SK-N-MC (cell line): ENCODE measurements around the gene PCSK5.

Source experiments
- DNase-seq: peaks from one replicate; pipeline ENCODE4 v3.0.0-alpha.2; 2011; ENCODE audit warnings: low read depth, low spot score
- H3K27ac ChIP-seq: fragments of 200-600 bp; sonication (generic); 2 replicates; pipeline ENCODE4 v1.5.1; 2016; ENCODE audit warnings: mixed run types
- H3K36me3 ChIP-seq: fragments of 200-600 bp; sonication (generic); 2 replicates; pipeline ENCODE4 v1.6.1; 2017; ENCODE audit warnings: antibody characterized with exemption, low read length, mixed read lengths; ENCODE audit not compliant: insufficient read depth
- H3K4me3 ChIP-seq: fragments of 200-600 bp; sonication (generic); 2 replicates; pipeline ENCODE4 v1.5.1; 2016
- H3K9ac ChIP-seq: fragments of 200-600 bp; sonication (generic); 2 replicates; pipeline ENCODE4 v1.8.0; 2017; ENCODE audit warnings: mixed run types, mixed read lengths; ENCODE audit not compliant: insufficient read length
- H3K9me3 ChIP-seq: fragments of 200-600 bp; sonication (generic); 2 replicates; pipeline ENCODE4 v1.6.1; 2017; ENCODE audit warnings: low read depth, mild to moderate bottlenecking, antibody characterized with exemption, low read length, moderate library complexity, mixed read lengths
- EZH2 ChIP-seq: fragments of 200-600 bp; sonication (generic); IDR thresholded peaks from one replicate; pipeline ENCODE4 v1.6.1; 2017; ENCODE audit warnings: antibody characterized with exemption
- FOXP2 ChIP-seq: optimal IDR thresholded peaks from 2 replicates; pipeline ENCODE3; 2011; ENCODE audit warnings: mild to moderate bottlenecking, moderate library complexity; ENCODE audit not compliant: insufficient read depth; ENCODE audit errors: extremely low read length, control extremely low read depth
- POLR2AphosphoS5 ChIP-seq: IDR thresholded peaks from 2 replicates; pipeline ENCODE4 v1.6.1; 2012; ENCODE audit warnings: mild to moderate bottlenecking, low read depth, low read length, borderline replicate concordance

The PCSK5 gene

DNA sequence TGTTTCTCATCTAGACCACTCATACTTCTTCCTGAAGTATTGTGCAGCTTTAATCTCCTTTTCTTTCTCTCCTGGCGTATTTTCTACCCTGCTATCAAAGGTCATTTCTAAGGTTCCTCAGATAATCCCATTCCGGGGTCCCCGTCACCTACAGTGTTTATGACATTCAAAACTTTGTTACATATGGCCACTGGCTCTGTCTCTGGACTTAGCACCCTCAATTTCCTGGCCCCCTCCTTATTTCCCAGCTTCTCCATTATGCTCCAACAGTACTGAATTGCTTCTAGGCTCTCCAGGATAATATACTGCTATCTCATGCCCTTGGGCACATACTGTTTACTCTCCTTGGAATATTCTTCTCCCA lies 472.5 kb downstream of the PCSK5 start:
- DNase-seq, result no peak
- H3K27ac ChIP-seq, result no peak overlapping the region

DNA sequence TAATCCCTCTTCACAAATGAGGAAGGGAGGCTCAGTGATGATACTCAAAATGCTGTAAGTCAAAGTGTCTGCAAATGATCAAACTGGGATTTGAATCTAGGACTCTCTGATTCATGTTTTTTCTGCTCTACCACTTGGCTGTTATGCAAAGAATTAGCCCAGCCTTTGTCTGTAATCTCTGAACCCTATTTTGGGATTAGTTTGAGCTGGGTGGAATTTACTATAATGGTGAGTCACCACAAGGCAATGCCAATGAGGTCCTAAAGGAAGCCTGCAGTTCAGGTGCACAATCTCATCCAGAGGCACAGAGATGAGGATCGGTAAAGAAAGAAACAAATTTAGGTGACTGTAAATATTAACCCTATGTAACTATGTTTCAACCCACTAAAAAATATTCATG lies 474.6 kb downstream of the PCSK5 start:
- H3K36me3 ChIP-seq, result no peaks in the 10 kb centered on the region
- no peak overlapping the region for H3K4me3 ChIP-seq
- no peaks in the 10 kb centered on the region for H3K9me3 ChIP-seq
- no peak overlapping the region for H3K27ac ChIP-seq
- no peak for DNase-seq
- H3K9ac ChIP-seq, result no peak overlapping the region
- TF ChIP-seq POLR2AphosphoS5 (no peak), EZH2 (no peak), FOXP2 (no peak)

More for the DNA sequence above, 472.5 kb downstream of the PCSK5 start:
- H3K4me3 ChIP-seq, result no peak overlapping the region
- no peak for TF ChIP-seq POLR2AphosphoS5
- TF ChIP-seq EZH2, result no peak
- no peak for TF ChIP-seq FOXP2
- no peaks in the 10 kb centered on the region for H3K36me3 ChIP-seq
- no peaks in the 10 kb centered on the region for H3K9me3 ChIP-seq
- H3K9ac ChIP-seq, result no peak overlapping the region

DNA sequence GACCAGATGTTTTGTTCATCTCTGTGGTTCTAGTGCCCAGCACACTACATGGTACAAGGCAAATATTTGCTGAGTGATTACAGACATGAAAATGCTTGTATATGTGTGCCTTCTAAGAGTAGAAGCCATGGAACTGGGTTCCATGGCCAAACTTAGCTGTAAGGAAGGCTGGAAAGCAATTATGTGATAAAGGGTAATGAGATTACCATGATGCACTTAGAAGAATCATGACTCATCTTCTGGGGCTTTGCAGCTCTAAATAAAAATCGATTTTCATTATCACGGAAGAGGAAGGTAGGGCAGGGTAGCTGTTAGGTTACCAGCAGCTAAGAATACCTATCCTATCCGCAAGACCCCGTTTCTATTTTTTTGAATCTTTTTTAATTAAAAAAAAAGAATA lies 475.8 kb downstream of the PCSK5 start:
- DNase-seq, result no peak
- H3K9ac ChIP-seq, result no peak overlapping the region
- no peaks in the 10 kb centered on the region for H3K9me3 ChIP-seq
- H3K4me3 ChIP-seq, result no peak overlapping the region
- no peaks in the 10 kb centered on the region for H3K36me3 ChIP-seq
- H3K27ac ChIP-seq, result no peak overlapping the region
- TF ChIP-seq POLR2AphosphoS5 (no peak), EZH2 (no peak), FOXP2 (no peak)

DNA sequence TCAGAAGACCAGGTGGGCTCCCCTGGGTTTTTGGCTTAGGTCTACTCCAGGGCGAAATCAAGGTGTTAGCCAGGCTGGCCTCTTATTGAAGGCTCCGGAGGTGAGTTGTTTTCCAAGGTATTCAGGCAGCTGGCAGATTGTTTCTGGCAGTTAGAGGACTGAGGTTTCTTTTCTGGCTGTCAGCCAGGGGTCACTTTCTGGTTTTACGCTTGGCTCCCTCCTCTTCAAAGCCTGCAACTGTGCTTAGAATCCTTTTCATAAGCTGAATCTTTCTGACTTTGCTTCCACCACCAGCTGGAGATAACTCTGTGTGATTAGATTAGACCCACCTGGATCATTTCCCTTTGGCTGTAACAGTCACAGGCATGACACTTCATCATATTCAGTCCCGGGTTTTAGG lies 479.1 kb downstream of the PCSK5 start:
- H3K9me3 ChIP-seq, result no peaks in the 10 kb centered on the region
- H3K4me3 ChIP-seq, result no peak overlapping the region
- H3K27ac ChIP-seq, result no peak overlapping the region
- no peak for TF ChIP-seq EZH2
- no peak for TF ChIP-seq FOXP2
- TF ChIP-seq POLR2AphosphoS5, result no peak
- DNase-seq, result no peak
- no peak overlapping the region for H3K9ac ChIP-seq
- H3K36me3 ChIP-seq, result no peaks in the 10 kb centered on the region

DNA sequence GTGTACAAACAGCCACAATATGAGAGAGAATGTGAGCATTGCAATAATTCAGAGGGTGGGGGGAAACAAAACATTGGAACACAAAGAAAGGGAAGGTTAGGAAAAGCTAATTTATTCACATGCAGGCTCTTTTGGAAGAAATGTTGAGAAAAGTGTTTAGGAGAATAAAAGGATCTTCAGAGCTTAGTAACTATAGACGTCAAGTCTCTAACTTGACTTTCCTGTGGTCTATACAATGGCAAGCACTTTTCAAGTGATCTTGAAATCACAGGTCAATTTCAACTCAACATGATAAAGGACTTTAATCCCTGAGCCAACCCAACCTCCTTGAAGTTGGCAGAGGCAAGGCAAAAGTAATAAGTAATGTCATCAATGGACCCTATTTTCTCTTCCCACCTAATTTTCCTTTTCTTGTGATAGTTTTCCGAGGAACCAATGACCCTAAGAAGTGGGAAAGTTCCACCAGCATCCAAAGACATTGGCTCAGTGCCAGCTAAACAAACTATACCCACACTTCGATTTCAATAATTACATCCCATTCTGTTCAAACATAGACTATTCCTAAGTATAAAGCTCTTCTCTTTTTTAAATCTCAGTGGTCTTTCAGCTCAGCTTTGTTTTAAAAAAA lies 480.0 kb downstream of the PCSK5 start:
- no peaks in the 10 kb centered on the region for H3K36me3 ChIP-seq
- H3K9me3 ChIP-seq, result no peaks in the 10 kb centered on the region
- H3K4me3 ChIP-seq, result no peak overlapping the region
- no peak overlapping the region for H3K27ac ChIP-seq
- no peak for TF ChIP-seq FOXP2
- TF ChIP-seq POLR2AphosphoS5, result no peak
- TF ChIP-seq EZH2, result no peak
- H3K9ac ChIP-seq, result no peak overlapping the region
- DNase-seq, result no peak

DNA sequence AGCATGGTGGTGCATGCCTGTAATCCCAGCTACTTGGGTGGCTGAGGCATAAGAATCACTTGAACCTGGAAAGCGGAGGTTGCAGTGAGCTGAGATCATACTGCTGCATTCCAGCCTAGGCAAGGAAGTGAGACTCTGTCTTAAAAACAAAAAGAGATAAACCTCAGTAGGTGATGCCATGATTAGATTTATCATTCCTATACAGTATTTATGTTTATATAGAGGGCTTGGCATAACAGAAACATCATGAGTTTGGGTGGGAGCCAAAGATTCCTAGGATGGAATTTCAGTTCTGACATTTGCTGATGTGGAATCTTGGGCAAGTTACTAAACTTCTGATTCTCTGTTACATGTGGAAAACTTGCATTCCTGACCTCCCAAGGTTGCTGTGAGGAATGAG lies 481.4 kb downstream of the PCSK5 start:
- Histone ChIP-seq H3K9ac (no peak overlapping the region), H3K9me3 (no peaks in the 10 kb centered on the region), H3K4me3 (no peak overlapping the region), H3K36me3 (no peaks in the 10 kb centered on the region), H3K27ac (no peak overlapping the region)
- no peak for TF ChIP-seq EZH2
- TF ChIP-seq POLR2AphosphoS5, result no peak
- TF ChIP-seq FOXP2, result no peak
- DNase-seq, result no peak

DNA sequence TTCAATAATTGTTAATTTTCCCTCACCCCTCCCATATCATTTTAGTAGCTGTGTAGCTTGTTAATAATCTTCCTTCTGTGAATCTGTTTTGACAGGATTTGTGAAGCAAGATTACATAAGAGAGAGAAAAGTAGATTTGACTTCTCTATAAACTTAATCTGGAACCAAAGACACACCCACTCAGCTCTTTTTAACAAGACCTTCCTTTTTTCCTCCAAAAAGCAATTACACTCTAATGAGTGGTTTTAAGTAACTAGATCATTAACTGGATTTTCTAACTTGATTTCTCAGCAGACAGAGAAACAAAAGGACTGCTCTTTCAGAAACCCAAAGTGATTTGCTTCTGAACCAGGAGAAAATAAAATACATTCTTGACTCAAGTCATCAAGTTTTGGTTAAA lies 481.9 kb downstream of the PCSK5 start:
- Histone ChIP-seq H3K9ac (no peak overlapping the region), H3K27ac (no peak overlapping the region), H3K36me3 (no peaks in the 10 kb centered on the region), H3K9me3 (no peaks in the 10 kb centered on the region), H3K4me3 (no peak overlapping the region)
- TF ChIP-seq FOXP2 (no peak), EZH2 (no peak), POLR2AphosphoS5 (no peak)
- no peak for DNase-seq

DNA sequence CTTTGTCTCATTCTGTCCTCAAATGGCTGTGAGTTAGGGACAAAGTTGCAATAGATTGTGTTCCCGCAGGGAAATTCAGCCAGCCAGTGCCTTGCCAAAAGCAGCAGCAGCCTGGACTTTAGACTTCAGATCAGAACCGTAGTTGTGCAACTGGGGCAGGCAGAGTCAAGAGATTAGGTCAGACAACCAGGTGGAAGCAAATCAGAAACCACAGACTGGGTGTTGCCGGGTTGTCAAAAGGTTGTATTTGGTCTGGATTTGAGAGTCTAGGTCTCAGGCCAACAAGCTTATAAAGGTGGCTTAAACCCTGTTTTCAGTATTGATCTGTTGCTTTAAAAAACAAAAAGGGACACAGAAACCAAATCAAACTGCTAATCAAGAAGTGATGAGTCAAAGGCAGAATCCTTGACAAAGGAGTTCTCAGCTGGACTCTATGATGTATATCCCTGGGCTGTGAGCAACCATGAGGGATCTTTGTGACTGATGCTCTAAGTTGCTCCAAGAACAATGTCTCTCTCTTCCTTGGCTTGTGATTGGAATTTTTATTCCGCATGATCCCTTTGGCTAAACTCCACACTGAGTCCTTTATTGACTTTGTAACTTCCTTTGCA lies 482.8 kb downstream of the PCSK5 start:
- Histone ChIP-seq H3K9ac (no peak overlapping the region), H3K9me3 (no peaks in the 10 kb centered on the region), H3K36me3 (no peaks in the 10 kb centered on the region), H3K27ac (no peak overlapping the region), H3K4me3 (no peak overlapping the region)
- no peak for DNase-seq
- TF ChIP-seq FOXP2 (no peak), EZH2 (no peak), POLR2AphosphoS5 (no peak)

DNA sequence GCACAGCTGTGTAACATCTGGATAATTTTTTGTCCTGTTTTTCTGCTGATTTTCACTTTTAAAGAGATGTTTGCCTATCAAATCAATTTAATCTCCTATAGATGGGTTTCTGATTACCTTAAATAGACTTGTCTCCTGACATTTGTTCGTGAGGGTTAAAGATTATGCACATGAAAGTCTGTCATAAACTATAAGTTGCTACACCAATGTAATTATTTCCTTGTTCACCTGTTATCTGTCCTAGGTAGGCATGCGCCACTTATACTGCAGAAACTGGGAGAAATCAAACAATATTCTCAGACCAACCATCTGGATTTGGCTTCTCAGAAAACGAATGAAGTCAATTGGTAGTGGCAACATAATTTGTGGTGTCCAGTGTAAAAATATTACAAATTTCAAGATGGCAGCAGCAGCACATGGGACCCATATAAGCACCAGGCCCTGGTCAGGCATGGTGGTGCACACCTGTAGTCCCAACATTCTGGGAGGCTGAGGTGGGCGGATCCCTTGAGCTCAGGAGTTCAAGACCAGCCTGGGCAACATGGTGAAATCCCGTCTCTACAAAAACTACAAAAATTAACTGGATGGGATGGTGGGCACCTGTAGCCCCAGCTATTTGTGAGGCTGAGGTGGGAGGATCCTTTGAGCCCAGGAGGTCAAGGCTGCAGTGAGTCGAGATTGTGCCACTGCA lies 483.5 kb downstream of the PCSK5 start:
- H3K27ac ChIP-seq, result no peak overlapping the region
- no peak overlapping the region for H3K9ac ChIP-seq
- TF ChIP-seq POLR2AphosphoS5, result no peak
- TF ChIP-seq EZH2, result no peak
- no peak for TF ChIP-seq FOXP2
- no peak overlapping the region for H3K4me3 ChIP-seq
- H3K36me3 ChIP-seq, result no peaks in the 10 kb centered on the region
- DNase-seq, result no peak
- H3K9me3 ChIP-seq, result no peaks in the 10 kb centered on the region
